PC-9 (cell line): Measurements from ENCODE around the gene CYB5RL.

Experiments used
- CTCF ChIP-seq: fragments of 200-600 bp; sonication (generic); conservative IDR thresholded peaks from 2 replicates; pipeline ENCODE4 v1.6.1; 2017; ENCODE audit warnings: mixed run types, antibody characterized with exemption, mild to moderate bottlenecking, moderate library complexity
- EZH2 ChIP-seq: fragments of 200-600 bp; sonication (generic); IDR thresholded peaks from 2 replicates; pipeline ENCODE4 v1.8.0; 2017; ENCODE audit warnings: antibody characterized with exemption, low read depth

GRCh38 chr1:54222711-54223110 lies 22.9 kb upstream of the CYB5RL start:
- TF ChIP-seq EZH2 (no peak), CTCF (no peak)
